ENCODE data around the gene PROK2.

Gene PROK2

GRCh38 chr3:71771884-71772283 is 13.1 kb downstream of the PROK2 start:
- DNase-seq (ENCODE audit: low read depth): no peak
- TF ChIP-seq CTCF (IDR thresholded peaks at IDR 0.05; ENCODE audit: control insufficient read depth, extremely low read depth, insufficient read depth): no peak
- H3K4me3 ChIP-seq (ENCODE audit: low read depth, low read length): no peak overlapping the region

GRCh38 chr3:71771126-71771525 is 13.8 kb downstream of the PROK2 start:
- TF ChIP-seq CTCF (IDR thresholded peaks at IDR 0.05; ENCODE audit: control insufficient read depth, extremely low read depth, insufficient read depth): no peak
- DNase-seq (ENCODE audit: low read depth): no peak
- no peak overlapping the region for H3K4me3 ChIP-seq (ENCODE audit: low read depth, low read length)

- no peak for DNase-seq (ENCODE audit: low read depth)
- no peak overlapping the region for H3K4me3 ChIP-seq (ENCODE audit: low read depth, low read length)
- no peak for TF ChIP-seq CTCF (IDR thresholded peaks at IDR 0.05; ENCODE audit: control insufficient read depth, extremely low read depth, insufficient read depth)
Measured at GRCh38 chr3:71763426-71763825, 21.5 kb downstream of the PROK2 start.

- no peak for DNase-seq (ENCODE audit: low read depth)
- no peak for TF ChIP-seq CTCF (IDR thresholded peaks at IDR 0.05; ENCODE audit: control insufficient read depth, extremely low read depth, insufficient read depth)
- no peak overlapping the region for H3K4me3 ChIP-seq (ENCODE audit: low read depth, low read length)
Measured at GRCh38 chr3:71760140-71760539, 24.8 kb downstream of the PROK2 start.

- TF ChIP-seq CTCF (IDR thresholded peaks at IDR 0.05; ENCODE audit: control insufficient read depth, extremely low read depth, insufficient read depth): no peak
- H3K4me3 ChIP-seq (ENCODE audit: low read depth, low read length): no peak overlapping the region
- no peak for DNase-seq (ENCODE audit: low read depth)
Measured at GRCh38 chr3:71759401-71759800, 25.5 kb downstream of the PROK2 start.

- no peak overlapping the region for H3K4me3 ChIP-seq (ENCODE audit: low read depth, low read length)
- no peak for DNase-seq (ENCODE audit: low read depth)
- no peak for TF ChIP-seq CTCF (IDR thresholded peaks at IDR 0.05; ENCODE audit: control insufficient read depth, extremely low read depth, insufficient read depth)
Measured at GRCh38 chr3:71758091-71758490, 26.9 kb downstream of the PROK2 start.

GRCh38 chr3:71754610-71755253 is 30.2 kb downstream of the PROK2 start:
- no peak overlapping the region for H3K4me3 ChIP-seq (ENCODE audit: low read depth, low read length)
- no peak for TF ChIP-seq CTCF (IDR thresholded peaks at IDR 0.05; ENCODE audit: control insufficient read depth, extremely low read depth, insufficient read depth)
- DNase-seq (ENCODE audit: low read depth): no peak

Measured in LNCaP clone FGC (cell line).